Retinal pigment epithelial cell (primary cell): Measurements from ENCODE around the gene PIEZO2.
"Not testable (repeated sequence)": the region's sequence is repeated elsewhere in the genome, so short reads cannot be mapped to it uniquely, and the experiment has no call there.

Experiments used
- DNase-seq: peaks from one replicate; pipeline ENCODE4 v3.0.0-alpha.2; 2010; ENCODE audit warnings: low read depth
- H3K4me3 ChIP-seq: 2 replicates; pipeline ENCODE4 v1.5.1; 2011; ENCODE audit warnings: mild to moderate bottlenecking, low read length, control low read depth, moderate library complexity
- CTCF ChIP-seq: conservative IDR thresholded peaks from 2 replicates; pipeline ENCODE4 v1.5.1; 2011; ENCODE audit warnings: low read depth, low read length, control low read depth, inconsistent platforms

Gene PIEZO2

GRCh38 chr18:10924290-10924689 lies 225.1 kb downstream of the PIEZO2 start:
- no peak for TF ChIP-seq CTCF
- H3K4me3 ChIP-seq, result no peak overlapping the region
- DNase-seq, result no peak

- no peak for DNase-seq
- TF ChIP-seq CTCF, result no peak
- H3K4me3 ChIP-seq, result no peak overlapping the region
These were observed 225.8 kb downstream of the PIEZO2 start for GRCh38 chr18:10923551-10924070.

- no peak overlapping the region for H3K4me3 ChIP-seq
- no peak for TF ChIP-seq CTCF
- DNase-seq, result no peak
These were observed 226.2 kb downstream of the PIEZO2 start for GRCh38 chr18:10923141-10923540.

- not testable (repeated sequence) for H3K4me3 ChIP-seq, DNase-seq
These were observed 226.7 kb downstream of the PIEZO2 start for GRCh38 chr18:10922712-10923111.

GRCh38 chr18:10920309-10920708 lies 229.1 kb downstream of the PIEZO2 start:
- H3K4me3 ChIP-seq, DNase-seq: not testable (repeated sequence)

- TF ChIP-seq CTCF, result no peak
- no peak for DNase-seq
- H3K4me3 ChIP-seq, result no peak overlapping the region
These were observed 229.5 kb downstream of the PIEZO2 start for GRCh38 chr18:10919851-10920250.

GRCh38 chr18:10916865-10917264 lies 232.5 kb downstream of the PIEZO2 start:
- no peak overlapping the region for H3K4me3 ChIP-seq
- no peak for TF ChIP-seq CTCF
- no peak for DNase-seq

GRCh38 chr18:10916387-10916786 lies 233.0 kb downstream of the PIEZO2 start:
- no peak for TF ChIP-seq CTCF
- DNase-seq, result no peak
- no peak overlapping the region for H3K4me3 ChIP-seq

GRCh38 chr18:10915748-10916147 lies 233.6 kb downstream of the PIEZO2 start:
- not testable (repeated sequence) for DNase-seq

GRCh38 chr18:10914610-10915009 lies 234.8 kb downstream of the PIEZO2 start:
- not testable (repeated sequence) for H3K4me3 ChIP-seq, DNase-seq

More at GRCh38 chr18:10915748-10916147, 233.6 kb downstream of the PIEZO2 start:
- not testable (repeated sequence) for H3K4me3 ChIP-seq
